Measurements from ENCODE around the gene TRIM46. TPM values are rescaled to one million over a fixed set of nuclear protein-coding genes. Genes with fewer than 3 reads are reported as not detected.

The TRIM46 gene
- total and polyA plus RNA-seq, 2 of the 13 experiments (the other 11 are each of a cell fraction or from before 2014, with no cell fraction given) = 0.04 to 0.09 TPM

GRCh38 chr1:155206891-155207805 lies 33.5 kb downstream of the TRIM46 start (continued):
- TF ChIP-seq ZUFSP (CRISPR knock-in tag; IDR thresholded peaks at IDR 0.05; ENCODE audit: borderline replicate concordance) (no peak), NR2C2 (CRISPR knock-in tag; IDR thresholded peaks at IDR 0.05; ENCODE audit: borderline replicate concordance) (0 out of 2 replicates have a peak, but pooled peaks have one; percentile 33), SALL1 (CRISPR knock-in tag; IDR thresholded peaks at IDR 0.05) (peak; percentile 48; the same call in 1 of the 2 replicates), SP4 (CRISPR knock-in tag; IDR thresholded peaks at IDR 0.05) (no peak), ATM (IDR thresholded peaks at IDR 0.05; ENCODE audit: borderline replicate concordance) (no peak), FOXM1 (CRISPR knock-in tag; IDR thresholded peaks at IDR 0.05) (no peak), RAD21 (CRISPR knock-in tag; IDR thresholded peaks at IDR 0.05) (peak; percentile 81), CAMTA2 (CRISPR knock-in tag; IDR thresholded peaks at IDR 0.05; ENCODE audit: borderline replicate concordance) (no peak), HMGA1 (CRISPR knock-in tag; conservative IDR thresholded peaks at IDR 0.05) (no peak), ZNF777 (CRISPR knock-in tag; IDR thresholded peaks at IDR 0.05) (no peak), HNRNPH1 (optimal IDR thresholded peaks at IDR 0.05; ENCODE audit: low read depth, low read length) (no peak), THAP9 (CRISPR knock-in tag; IDR thresholded peaks at IDR 0.05; ENCODE audit: borderline replicate concordance) (no peak), NONO (IDR thresholded peaks at IDR 0.05) (no peak), NONO (CRISPR knock-in tag; conservative IDR thresholded peaks at IDR 0.05) (no peak), ZNF780A (CRISPR knock-in tag; IDR thresholded peaks at IDR 0.05) (no peak)
- TF ChIP-seq, protein P1, sequence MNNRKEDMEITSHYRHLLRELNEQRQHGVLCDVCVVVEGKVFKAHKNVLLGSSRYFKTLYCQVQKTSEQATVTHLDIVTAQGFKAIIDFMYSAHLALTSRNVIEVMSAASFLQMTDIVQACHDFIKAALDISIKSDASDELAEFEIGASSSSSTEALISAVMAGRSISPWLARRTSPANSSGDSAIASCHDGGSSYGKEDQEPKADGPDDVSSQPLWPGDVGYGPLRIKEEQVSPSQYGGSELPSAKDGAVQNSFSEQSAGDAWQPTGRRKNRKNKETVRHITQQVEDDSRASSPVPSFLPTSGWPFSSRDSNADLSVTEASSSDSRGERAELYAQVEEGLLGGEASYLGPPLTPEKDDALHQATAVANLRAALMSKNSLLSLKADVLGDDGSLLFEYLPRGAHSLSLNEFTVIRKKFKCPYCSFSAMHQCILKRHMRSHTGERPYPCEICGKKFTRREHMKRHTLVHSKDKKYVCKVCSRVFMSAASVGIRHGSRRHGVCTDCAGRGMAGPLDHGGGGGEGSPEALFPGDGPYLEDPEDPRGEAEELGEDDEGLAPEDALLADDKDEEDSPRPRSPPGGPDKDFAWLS (CRISPR knock-in tag; IDR thresholded peaks at IDR 0.05; ENCODE audit: borderline replicate concordance) = no peak
- TF ChIP-seq, protein P2, sequence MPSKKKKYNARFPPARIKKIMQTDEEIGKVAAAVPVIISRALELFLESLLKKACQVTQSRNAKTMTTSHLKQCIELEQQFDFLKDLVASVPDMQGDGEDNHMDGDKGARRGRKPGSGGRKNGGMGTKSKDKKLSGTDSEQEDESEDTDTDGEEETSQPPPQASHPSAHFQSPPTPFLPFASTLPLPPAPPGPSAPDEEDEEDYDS (CRISPR knock-in tag; IDR thresholded peaks at IDR 0.05) = no peak; the same call in 1 of the 2 replicates
- TF ChIP-seq, protein P3, sequence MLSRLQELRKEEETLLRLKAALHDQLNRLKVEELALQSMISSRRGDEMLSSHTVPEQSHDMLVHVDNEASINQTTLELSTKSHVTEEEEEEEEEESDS (CRISPR knock-in tag; IDR thresholded peaks at IDR 0.05; ENCODE audit: borderline replicate concordance) = no peak
- TF ChIP-seq, protein P4, sequence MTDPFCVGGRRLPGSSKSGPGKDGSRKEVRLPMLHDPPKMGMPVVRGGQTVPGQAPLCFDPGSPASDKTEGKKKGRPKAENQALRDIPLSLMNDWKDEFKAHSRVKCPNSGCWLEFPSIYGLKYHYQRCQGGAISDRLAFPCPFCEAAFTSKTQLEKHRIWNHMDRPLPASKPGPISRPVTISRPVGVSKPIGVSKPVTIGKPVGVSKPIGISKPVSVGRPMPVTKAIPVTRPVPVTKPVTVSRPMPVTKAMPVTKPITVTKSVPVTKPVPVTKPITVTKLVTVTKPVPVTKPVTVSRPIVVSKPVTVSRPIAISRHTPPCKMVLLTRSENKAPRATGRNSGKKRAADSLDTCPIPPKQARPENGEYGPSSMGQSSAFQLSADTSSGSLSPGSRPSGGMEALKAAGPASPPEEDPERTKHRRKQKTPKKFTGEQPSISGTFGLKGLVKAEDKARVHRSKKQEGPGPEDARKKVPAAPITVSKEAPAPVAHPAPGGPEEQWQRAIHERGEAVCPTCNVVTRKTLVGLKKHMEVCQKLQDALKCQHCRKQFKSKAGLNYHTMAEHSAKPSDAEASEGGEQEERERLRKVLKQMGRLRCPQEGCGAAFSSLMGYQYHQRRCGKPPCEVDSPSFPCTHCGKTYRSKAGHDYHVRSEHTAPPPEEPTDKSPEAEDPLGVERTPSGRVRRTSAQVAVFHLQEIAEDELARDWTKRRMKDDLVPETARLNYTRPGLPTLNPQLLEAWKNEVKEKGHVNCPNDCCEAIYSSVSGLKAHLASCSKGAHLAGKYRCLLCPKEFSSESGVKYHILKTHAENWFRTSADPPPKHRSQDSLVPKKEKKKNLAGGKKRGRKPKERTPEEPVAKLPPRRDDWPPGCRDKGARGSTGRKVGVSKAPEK (CRISPR knock-in tag; IDR thresholded peaks at IDR 0.05; ENCODE audit: borderline replicate concordance) = no peak
